Right lobe of liver (tissue), 6 donors: ENCODE results near the gene JAKMIP1. TPM values are rescaled to one million over a fixed set of nuclear protein-coding genes. Genes with fewer than 3 reads are reported as not detected.

Experiments
- ATAC-seq, 4 donors: fragments of 200-7000 bp; cut with Tn5 transposase; one replicate each; pipeline ENCODE4 v1.9.1; 2020; ENCODE audit warnings: mild to moderate bottlenecking in 4 of 4, moderate library complexity in 4 of 4
- DNase-seq, 3 donors: peaks; one replicate each; pipeline ENCODE4 v3.0.0-alpha.2; 2020
- H3K27ac ChIP-seq, 3 donors: fragments of 200-600 bp; one replicate each; pipeline ENCODE4 v1.8.0; 2022
- H3K27me3 ChIP-seq, 2 donors: fragments of 200-600 bp; one replicate each; pipeline ENCODE4 v1.8.0; 2022
- H3K36me3 ChIP-seq, 4 donors: fragments of 200-600 bp; sonication (generic) in 1 of 4; one replicate each; pipeline versions ENCODE4 v1.5.1 to v1.8.0; 2017 to 2022; ENCODE audit warnings: control low read depth in 1 of 4
- H3K4me1 ChIP-seq, 4 donors: fragments of 200-600 bp; sonication (generic) in 1 of 4; one replicate each; pipeline versions ENCODE4 v1.5.1 to v1.8.0; 2017 to 2022; ENCODE audit warnings: control low read depth in 1 of 4
- H3K4me3 ChIP-seq, 3 donors: fragments of 200-600 bp; one replicate each; pipeline ENCODE4 v1.8.0; 2022
- H3K9me3 ChIP-seq, 4 donors: fragments of 200-600 bp; sonication (generic) in 1 of 4; one replicate each; pipeline versions ENCODE4 v1.5.1 to v1.8.0; 2017 to 2022; ENCODE audit warnings: control low read depth in 1 of 4
- POLR2A ChIP-seq: fragments of 450-650 bp; IDR thresholded peaks from one replicate; pipeline ENCODE4 v1.6.1; 2017; ENCODE audit warnings: antibody characterized with exemption, mild to moderate bottlenecking
- WGBS: methylation state at CpG from one replicate; pipeline ENCODE4 v1.1.6; 2018; ENCODE audit warnings: low coverage, low lambda C conversion rate; ENCODE audit not compliant: insufficient coverage; ENCODE audit errors: missing lambda C conversion rate; 5-methylcytosine and 5-hydroxymethylcytosine counted together
- intact Hi-C, 2 donors: fragments of 100-400 bp; cut with DNase I; formaldehyde crosslinking; loops; one replicate each; pipeline versions ENCODE4 v1.11.2 to v1.14.1; 2022
- total RNA-seq, 6 experiments: library from RNA; depleted of rRNA in 2 of 6; stranded (reverse); fragments of >200 nt in 2 of 6; fragmentation: NEBNext Ultra II Directional in 3 of 6; extraction: Animal tissue kit (Norgen Biotek cat#: 25700) in 3 of 6; gene quantifications; one replicate each; pipeline versions ENCODE4 v1.1.0 to v1.2.4, GENCODE V29; 2016 to 2023
- TF ChIP-seq, protein P1 (sequence below), 4 donors: fragments of 200-600 bp in 3 of 4; fragments of 450-650 bp in 1 of 4; IDR thresholded peaks; one replicate each; pipeline versions ENCODE4 v1.5.1 to v1.8.0; 2016 to 2022; ENCODE audit warnings: antibody characterized with exemption in 4 of 4, mild to moderate bottlenecking in 2 of 4
- donor health status: DM: no; HTN: yes; CAD: no.
- donor health status: DM: no; HTN: no; CAD: no.
- donor health status: DM: no; HTN: no; CAD: no.
- donor health status: DM: no; HTN: yes; CAD: no.
- donor health status: DM: no; HTN: yes; CAD: no.

JAKMIP1 gene
- total RNA-seq, 6 experiments from 2014 or later = 0.12 TPM; not detected in 5

DNA sequence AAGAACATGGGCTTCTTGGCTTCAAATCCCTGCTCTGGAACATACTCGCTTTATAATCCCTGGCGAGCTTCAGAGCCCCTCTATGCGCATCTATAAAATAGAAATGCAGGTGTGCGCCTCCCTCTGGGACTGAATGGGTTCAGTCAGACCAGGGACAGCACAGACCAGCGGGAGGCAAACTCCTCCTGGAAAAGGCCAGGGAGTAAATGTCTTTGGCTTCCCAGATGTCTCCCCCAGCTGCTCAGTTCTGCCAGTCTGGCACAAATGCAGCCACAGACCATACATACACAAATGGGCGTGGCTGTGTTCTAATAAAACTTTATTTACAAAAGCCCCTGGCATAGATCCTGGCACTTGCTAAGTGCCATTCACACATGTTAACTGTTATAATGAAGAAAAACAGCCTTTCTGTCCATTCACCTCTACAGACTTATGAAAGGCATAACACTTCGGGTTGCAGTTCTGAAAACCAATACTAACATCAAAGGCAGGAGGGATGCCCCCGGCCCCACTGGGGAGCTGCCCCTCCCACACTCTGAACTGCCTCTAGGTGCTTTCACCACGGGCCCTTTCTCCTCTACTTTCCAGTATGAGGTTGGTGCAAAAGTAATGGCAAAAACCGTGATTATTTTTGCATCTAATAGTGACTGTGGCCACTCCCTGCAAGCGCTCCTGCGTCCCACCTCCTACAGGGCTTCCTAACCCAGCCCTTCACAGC is 4.6 kb downstream of the JAKMIP1 start:
- no peak for DNase-seq
- intact Hi-C loops = no loop called here
- no peaks in the 10 kb centered on the region for H3K36me3 ChIP-seq
- ATAC-seq = no peak
- no peak overlapping the region for H3K4me3 ChIP-seq
- WGBS = 10% methylated on average over 5 of the region's 12 CpGs
- H3K27ac ChIP-seq = no peak overlapping the region
- H3K27me3 ChIP-seq = peaks cover 0 to 5% of the 10 kb centered on the region in 2 donors
- no peaks in the 10 kb centered on the region for H3K9me3 ChIP-seq
- TF ChIP-seq POLR2A = no peak
- peaks cover 0 to 10% (median 0%) of the 10 kb centered on the region in 4 donors for H3K4me1 ChIP-seq

DNA sequence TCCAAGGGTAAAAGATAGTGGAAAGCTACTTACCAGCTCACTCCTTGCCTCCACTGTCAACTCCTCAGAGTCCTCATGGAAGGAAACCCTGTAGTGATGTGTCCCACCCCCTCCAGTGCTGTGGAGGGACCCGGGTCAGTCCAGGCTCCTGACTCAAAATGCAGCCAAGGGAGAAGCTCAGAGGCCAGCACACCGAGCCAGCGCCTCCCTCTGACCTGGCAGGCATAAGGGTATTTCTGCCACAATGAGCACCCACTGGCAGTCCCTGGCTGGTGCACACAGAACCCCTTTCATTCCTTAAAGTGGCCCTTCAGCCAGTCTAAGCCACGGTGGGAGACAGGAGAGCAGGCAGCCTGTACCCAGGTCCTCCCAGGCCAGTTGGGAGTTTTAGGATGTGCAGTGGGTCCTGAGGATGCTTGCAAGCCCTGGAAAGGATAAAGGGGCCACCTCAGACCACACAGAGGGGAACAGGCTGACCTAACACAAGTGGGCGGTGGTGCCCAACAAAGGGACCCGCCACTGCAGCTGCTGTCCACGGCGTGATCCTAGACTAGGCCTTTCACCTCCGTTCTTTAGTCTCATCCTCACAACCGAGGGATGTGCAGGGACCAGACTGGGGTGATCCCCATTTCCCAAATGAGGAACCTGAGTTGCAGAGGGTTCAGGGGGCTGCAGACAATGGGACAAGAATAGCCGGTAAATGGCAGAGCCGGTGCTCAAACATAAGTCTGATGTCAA is 5.7 kb downstream of the JAKMIP1 start:
- 67% methylated on average over 5 of the region's 12 CpGs for whole genome bisulfite sequencing
- peaks cover 0 to 3% (median 0%) of the 10 kb centered on the region in 4 donors for H3K4me1 ChIP-seq
- DNase-seq (no peak), ATAC-seq (no peak)
- no peak overlapping the region for H3K27ac ChIP-seq
- H3K36me3 ChIP-seq = no peaks in the 10 kb centered on the region
- peaks cover 0 to 5% of the 10 kb centered on the region in 2 donors for H3K27me3 ChIP-seq
- intact Hi-C loops = no loop called here
- no peaks in the 10 kb centered on the region for H3K9me3 ChIP-seq
- no peak overlapping the region for H3K4me3 ChIP-seq
- TF ChIP-seq, protein P1, sequence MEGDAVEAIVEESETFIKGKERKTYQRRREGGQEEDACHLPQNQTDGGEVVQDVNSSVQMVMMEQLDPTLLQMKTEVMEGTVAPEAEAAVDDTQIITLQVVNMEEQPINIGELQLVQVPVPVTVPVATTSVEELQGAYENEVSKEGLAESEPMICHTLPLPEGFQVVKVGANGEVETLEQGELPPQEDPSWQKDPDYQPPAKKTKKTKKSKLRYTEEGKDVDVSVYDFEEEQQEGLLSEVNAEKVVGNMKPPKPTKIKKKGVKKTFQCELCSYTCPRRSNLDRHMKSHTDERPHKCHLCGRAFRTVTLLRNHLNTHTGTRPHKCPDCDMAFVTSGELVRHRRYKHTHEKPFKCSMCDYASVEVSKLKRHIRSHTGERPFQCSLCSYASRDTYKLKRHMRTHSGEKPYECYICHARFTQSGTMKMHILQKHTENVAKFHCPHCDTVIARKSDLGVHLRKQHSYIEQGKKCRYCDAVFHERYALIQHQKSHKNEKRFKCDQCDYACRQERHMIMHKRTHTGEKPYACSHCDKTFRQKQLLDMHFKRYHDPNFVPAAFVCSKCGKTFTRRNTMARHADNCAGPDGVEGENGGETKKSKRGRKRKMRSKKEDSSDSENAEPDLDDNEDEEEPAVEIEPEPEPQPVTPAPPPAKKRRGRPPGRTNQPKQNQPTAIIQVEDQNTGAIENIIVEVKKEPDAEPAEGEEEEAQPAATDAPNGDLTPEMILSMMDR (IDR thresholded peaks at IDR 0.05) = no peak
- no peak for TF ChIP-seq POLR2A

DNA sequence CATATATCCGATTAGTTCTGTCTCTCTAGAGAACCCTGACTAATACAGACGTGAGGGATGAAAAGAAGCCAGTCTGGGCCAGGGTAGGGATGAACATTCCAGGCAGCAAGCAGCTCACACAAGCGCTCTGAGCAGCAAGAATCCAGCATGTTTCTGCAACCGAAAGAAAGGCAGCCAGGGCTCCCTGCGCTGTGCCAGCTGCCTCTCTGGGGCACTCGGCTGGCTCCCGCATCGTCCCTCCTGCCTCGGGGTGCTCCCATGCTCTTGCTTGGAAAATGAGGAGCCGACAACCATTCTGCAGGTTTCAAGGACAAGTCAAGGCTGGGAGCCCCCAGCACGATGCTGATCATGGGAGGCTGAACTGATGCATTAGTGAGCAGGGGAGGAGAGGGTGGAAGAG is 7.0 kb downstream of the JAKMIP1 start:
- no peaks in the 10 kb centered on the region for H3K36me3 ChIP-seq
- DNase-seq (no peak), ATAC-seq (no peak)
- intact Hi-C loops = no loop called here
- WGBS = 45% methylated on average over 3 of the region's 11 CpGs
- H3K4me1 ChIP-seq = no peaks in the 10 kb centered on the region
- H3K27ac ChIP-seq = no peak overlapping the region
- no peak for TF ChIP-seq POLR2A
- TF ChIP-seq, protein P1 (IDR thresholded peaks at IDR 0.05) = no peak
- H3K4me3 ChIP-seq = no peak overlapping the region
- no peaks in the 10 kb centered on the region for H3K9me3 ChIP-seq
- H3K27me3 ChIP-seq = peaks cover 0 to 5% of the 10 kb centered on the region in 2 donors

DNA sequence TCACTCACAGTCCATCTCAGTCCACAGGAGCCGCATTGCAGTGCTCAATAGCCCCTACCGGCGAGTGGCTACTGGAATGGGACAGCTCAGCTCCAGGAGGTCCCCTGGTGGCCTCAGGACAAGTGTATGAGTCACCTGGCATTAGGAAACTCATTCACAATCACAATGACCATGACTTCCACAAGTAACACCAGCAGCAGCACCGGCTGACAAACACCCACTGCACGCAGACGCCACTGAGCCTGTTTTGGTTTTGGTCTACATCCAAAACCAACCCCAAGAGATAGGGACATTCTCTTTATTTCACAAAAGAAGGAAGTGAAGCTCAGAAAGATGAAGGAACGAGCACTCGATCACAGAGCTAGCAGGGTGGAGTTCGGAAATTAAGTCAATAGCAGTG is 8.1 kb downstream of the JAKMIP1 start:
- H3K4me3 ChIP-seq = no peak overlapping the region
- ATAC-seq (no peak), DNase-seq (no peak)
- WGBS = 70% methylated on average over 7 of the region's 9 CpGs
- no peak for TF ChIP-seq POLR2A
- TF ChIP-seq, protein P1 (IDR thresholded peaks at IDR 0.05) = no peak
- no peaks in the 10 kb centered on the region for H3K4me1 ChIP-seq
- no peaks in the 10 kb centered on the region for H3K36me3 ChIP-seq
- intact Hi-C loops = no loop called here
- no peaks in the 10 kb centered on the region for H3K27me3 ChIP-seq
- H3K9me3 ChIP-seq = no peaks in the 10 kb centered on the region
- no peak overlapping the region for H3K27ac ChIP-seq
